Stimulated activated naive CD4-positive, alpha-beta T cell treated with Interleukin-2 at 50 U/mL for 16 hours (primary cell): Measurements from ENCODE around the gene NRTN.
"Not testable (repeated sequence)": the region's sequence is repeated elsewhere in the genome, so short reads cannot be mapped to it uniquely, and the experiment has no call there.

ENCODE experiments used
- DNase-seq: peaks from one replicate; lab custom pipeline; 2025; lab: John Stamatoyannopoulos, UW

Gene NRTN

DNA sequence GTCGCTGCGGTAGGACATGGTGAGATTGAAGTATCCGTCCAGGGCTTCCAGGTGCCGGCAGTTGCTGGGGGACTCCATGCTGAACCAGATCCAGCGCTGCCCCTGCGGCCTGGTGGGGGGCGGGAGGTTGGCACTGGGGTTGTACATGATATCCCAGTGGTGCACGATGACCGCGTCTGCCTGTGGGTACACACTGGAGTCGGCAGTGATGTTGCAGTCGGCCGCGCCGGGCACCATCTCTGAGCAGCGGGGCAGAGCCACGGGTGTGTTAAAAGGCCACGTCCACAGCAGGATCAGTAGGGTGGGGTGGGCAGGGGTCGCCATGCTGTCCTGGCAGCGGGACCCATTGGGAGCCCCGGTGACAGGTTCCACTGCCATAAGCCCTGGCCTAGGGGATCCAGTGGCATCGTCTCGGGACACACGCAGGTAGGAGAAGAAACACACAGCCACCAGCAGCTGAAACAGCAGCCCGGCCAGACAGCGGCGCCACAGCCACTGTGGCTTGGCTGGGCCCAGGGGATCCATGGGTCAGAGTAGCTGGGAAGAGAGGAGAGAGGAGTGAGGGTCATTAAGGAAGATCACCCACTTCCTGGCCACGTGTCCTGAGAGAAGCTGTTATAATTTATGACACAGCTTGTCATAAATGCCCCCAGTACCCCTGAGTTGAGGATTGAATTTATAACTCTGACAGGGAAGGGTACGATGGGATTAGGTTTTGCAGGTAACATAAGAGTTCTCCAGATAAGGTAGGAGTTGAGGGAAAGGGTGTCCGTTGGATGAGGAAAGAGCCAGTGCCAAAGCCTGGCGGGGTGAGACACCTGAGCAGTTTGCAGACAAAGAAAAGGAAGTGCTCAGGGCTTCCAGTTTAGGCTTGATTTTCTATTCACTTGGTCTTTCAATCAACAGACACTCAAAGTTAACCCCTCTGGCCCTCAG lies 62.6 kb downstream of the NRTN start:
- no peak for DNase-seq

DNA sequence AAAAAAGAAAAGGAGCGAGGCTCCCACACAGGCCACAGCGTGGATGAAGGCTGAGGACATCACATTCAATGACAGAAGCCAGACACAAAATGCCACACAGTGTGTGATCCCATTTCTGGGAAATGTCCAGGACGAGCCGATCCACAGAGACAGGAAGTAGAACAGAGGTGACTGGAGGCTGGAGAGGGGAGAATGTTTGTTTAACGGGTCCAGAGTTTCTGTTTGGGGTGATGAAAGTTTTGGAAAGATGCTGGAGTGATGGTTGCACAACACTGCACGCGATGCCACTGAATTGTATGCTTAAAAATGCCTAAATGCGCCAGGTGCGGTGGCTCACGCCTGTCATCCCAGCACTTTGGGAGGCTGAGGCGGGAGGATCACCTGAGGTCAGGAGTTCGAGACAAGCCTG lies 66.1 kb downstream of the NRTN start:
- DNase-seq: no peak

GRCh38 chr19:5873617-5874199 lies 68.8 kb downstream of the NRTN start:
- no peak for DNase-seq

- DNase-seq: not testable (repeated sequence)
Measured at GRCh38 chr19:5874496-5874895, 69.6 kb downstream of the NRTN start.

DNA sequence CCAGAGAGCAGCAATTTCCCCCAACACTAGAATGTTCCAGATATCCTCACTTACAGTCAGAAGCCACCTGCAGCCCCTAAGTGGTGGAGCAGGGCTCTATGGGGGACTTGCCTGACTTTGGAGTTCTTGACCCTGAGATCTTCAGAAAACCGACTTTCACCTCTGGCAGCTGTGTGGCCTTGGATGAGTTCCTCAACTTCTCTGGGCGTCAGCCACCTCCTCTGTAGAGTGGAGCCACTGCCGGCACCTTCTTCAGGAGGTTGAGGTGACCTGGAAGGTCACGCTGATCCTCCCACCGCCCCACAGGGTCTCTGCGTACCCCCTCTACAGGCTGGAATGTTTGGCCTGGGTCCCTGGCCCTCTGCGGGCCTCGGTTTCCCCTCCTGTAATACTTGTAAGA lies 72.6 kb downstream of the NRTN start:
- DNase-seq: no peak

- DNase-seq: no peak
Measured at GRCh38 chr19:5877882-5878281, 73.0 kb downstream of the NRTN start.
